Vagina (tissue), 2 donors: ENCODE data around the gene ADGRB2.

Experiments used
- POLR2A ChIP-seq, 2 donors: fragments of 450-650 bp; IDR thresholded peaks; one replicate each; pipeline ENCODE4 v1.6.1; 2017; ENCODE audit warnings: antibody characterized with exemption in 2 of 2, mild to moderate bottlenecking in 2 of 2, moderate library complexity in 2 of 2
- POLR2AphosphoS5 ChIP-seq, 2 donors: sonication (generic); formaldehyde crosslinking; IDR thresholded peaks; one replicate each; pipeline ENCODE4 v1.9.0; 2017; ENCODE audit warnings: antibody characterized with exemption in 2 of 2, mild to moderate bottlenecking in 2 of 2, low read depth in 1 of 2; ENCODE audit not compliant: insufficient read depth in 1 of 2
- TF ChIP-seq, protein P1 (sequence below), 3 experiments: fragments of 450-650 bp in 2 of 3; fragments of 200-600 bp in 1 of 3; sonication (generic) in 1 of 3; IDR thresholded peaks; one replicate each; pipeline ENCODE4 v1.5.1; 2017 to 2019; ENCODE audit warnings: antibody characterized with exemption in 3 of 3, mild to moderate bottlenecking in 2 of 3, moderate library complexity in 2 of 3

DNA sequence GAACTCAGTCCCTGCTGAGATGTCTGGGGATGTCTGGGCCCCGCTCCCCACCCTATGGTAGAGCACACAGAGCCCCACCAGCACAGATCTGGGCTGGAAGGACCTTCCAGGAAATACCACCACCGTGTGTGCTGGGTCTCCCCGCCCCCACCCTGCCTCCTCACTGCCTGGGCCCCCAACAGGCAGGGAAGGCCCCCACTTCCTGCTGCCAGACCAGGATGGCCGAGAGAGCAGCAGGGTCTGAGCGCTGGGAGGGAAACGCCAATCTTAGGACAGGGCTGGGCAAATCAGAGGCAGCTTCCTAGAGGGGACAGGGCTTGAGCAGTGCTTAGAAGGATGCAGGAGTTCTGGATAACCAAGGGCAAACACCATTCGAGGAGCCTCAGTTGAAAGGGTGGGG is 11.9 kb downstream of the ADGRB2 start:
- no peak for TF ChIP-seq POLR2AphosphoS5 (IDR thresholded peaks at IDR 0.05; ENCODE audit: insufficient read depth in 1 of 2, low read depth in 1 of 2)
- TF ChIP-seq, protein P1, sequence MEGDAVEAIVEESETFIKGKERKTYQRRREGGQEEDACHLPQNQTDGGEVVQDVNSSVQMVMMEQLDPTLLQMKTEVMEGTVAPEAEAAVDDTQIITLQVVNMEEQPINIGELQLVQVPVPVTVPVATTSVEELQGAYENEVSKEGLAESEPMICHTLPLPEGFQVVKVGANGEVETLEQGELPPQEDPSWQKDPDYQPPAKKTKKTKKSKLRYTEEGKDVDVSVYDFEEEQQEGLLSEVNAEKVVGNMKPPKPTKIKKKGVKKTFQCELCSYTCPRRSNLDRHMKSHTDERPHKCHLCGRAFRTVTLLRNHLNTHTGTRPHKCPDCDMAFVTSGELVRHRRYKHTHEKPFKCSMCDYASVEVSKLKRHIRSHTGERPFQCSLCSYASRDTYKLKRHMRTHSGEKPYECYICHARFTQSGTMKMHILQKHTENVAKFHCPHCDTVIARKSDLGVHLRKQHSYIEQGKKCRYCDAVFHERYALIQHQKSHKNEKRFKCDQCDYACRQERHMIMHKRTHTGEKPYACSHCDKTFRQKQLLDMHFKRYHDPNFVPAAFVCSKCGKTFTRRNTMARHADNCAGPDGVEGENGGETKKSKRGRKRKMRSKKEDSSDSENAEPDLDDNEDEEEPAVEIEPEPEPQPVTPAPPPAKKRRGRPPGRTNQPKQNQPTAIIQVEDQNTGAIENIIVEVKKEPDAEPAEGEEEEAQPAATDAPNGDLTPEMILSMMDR (IDR thresholded peaks at IDR 0.05), result no peak
- TF ChIP-seq POLR2A (IDR thresholded peaks at IDR 0.05), result no peak
